Naive thymus-derived CD4-positive, alpha-beta T cell (primary cell): ENCODE data around the gene RANBP1. TPM values are rescaled to one million over a fixed set of nuclear protein-coding genes. Genes with fewer than 3 reads are reported as not detected.
"Not testable (repeated sequence)": the region's sequence is repeated elsewhere in the genome, so short reads cannot be mapped to it uniquely, and the experiment has no call there.

ENCODE experiments used
- ATAC-seq: fragments of 150-1000 bp; cut with Tn5 transposase; 2 replicates; pipeline ENCODE4 v1.10.0; 2021; ENCODE audit warnings: mild to moderate bottlenecking, moderate library complexity
- CTCF ChIA-PET: fragments of 350-600 bp; sonication (Branson Sonifier 250); formaldehyde crosslinking; loops from one replicate; lab custom pipeline; 2021; ENCODE audit warnings: antibody characterized with exemption; lab: Charles Lee
- POLR2A ChIA-PET: fragments of 350-600 bp; sonication (Branson Sonifier 250); formaldehyde crosslinking; loops from one replicate; lab custom pipeline; 2021; ENCODE audit warnings: antibody characterized with exemption, inconsistent platforms; lab: Charles Lee
- DNase-seq, 9 donors: peaks; one replicate each; pipeline versions ENCODE4 v3.0.0 to v3.0.0-alpha.2; 2020 to 2022; ENCODE audit warnings: mixed read lengths in 1 of 9
- H3K27ac ChIP-seq: one replicate; pipeline ENCODE4 v1.7.0; 2013; ENCODE audit warnings: mild to moderate bottlenecking, low read depth, low read length, moderate library complexity
- H3K27me3 ChIP-seq, 2 donors: one replicate each; pipeline ENCODE4 v1.7.0; 2013; ENCODE audit warnings: low read length in 2 of 2, mild to moderate bottlenecking in 2 of 2, moderate library complexity in 2 of 2; ENCODE audit not compliant: control insufficient read depth in 2 of 2, insufficient read depth in 2 of 2
- H3K36me3 ChIP-seq, 3 experiments: 1 replicate in 2 of 3; 2 replicates in 1 of 3; pipeline ENCODE4 v1.7.0; 2013; ENCODE audit warnings: low read length in 3 of 3, mild to moderate bottlenecking in 3 of 3, moderate library complexity in 1 of 3; ENCODE audit not compliant: insufficient read depth in 3 of 3, control insufficient read depth in 2 of 3
- H3K4me1 ChIP-seq, 2 donors: one replicate each; pipeline ENCODE4 v1.7.0; 2013; ENCODE audit warnings: low read length in 2 of 2, mild to moderate bottlenecking in 2 of 2, moderate library complexity in 1 of 2; ENCODE audit not compliant: control insufficient read depth in 2 of 2, insufficient read depth in 2 of 2
- H3K4me3 ChIP-seq: 2 replicates; pipeline ENCODE4 v1.7.0; 2013; ENCODE audit warnings: mild to moderate bottlenecking, low read length
- H3K9me3 ChIP-seq, 3 experiments: 1 replicate in 2 of 3; 2 replicates in 1 of 3; pipeline ENCODE4 v1.7.0; 2013; ENCODE audit warnings: low read length in 3 of 3; ENCODE audit not compliant: control insufficient read depth in 2 of 3
- H3K27ac Mint-ChIP-seq, 9 donors: one replicate each; pipeline ENCODE4 v1.8.0; 2020 to 2022; ENCODE audit warnings: mixed read lengths in 9 of 9, mild to moderate bottlenecking in 8 of 9, moderate library complexity in 5 of 9, inconsistent platforms in 2 of 9
- H3K27me3 Mint-ChIP-seq, 5 donors: one replicate each; pipeline ENCODE4 v1.8.0; 2021 to 2022; ENCODE audit warnings: mixed read lengths in 5 of 5, mild to moderate bottlenecking in 1 of 5
- H3K36me3 Mint-ChIP-seq, 5 donors: one replicate each; pipeline ENCODE4 v1.8.0; 2020 to 2022; ENCODE audit warnings: mixed read lengths in 5 of 5, mild to moderate bottlenecking in 3 of 5, inconsistent platforms in 1 of 5
- H3K4me1 Mint-ChIP-seq, 7 donors: one replicate each; pipeline ENCODE4 v1.8.0; 2020 to 2022; ENCODE audit warnings: mixed read lengths in 7 of 7, mild to moderate bottlenecking in 3 of 7, inconsistent platforms in 1 of 7
- H3K4me3 Mint-ChIP-seq, 10 donors: one replicate each; pipeline ENCODE4 v1.8.0; 2020 to 2022; ENCODE audit warnings: mild to moderate bottlenecking in 10 of 10, mixed read lengths in 10 of 10, moderate library complexity in 6 of 10, inconsistent platforms in 2 of 10
- H3K9me3 Mint-ChIP-seq, 11 donors: one replicate each; pipeline ENCODE4 v1.8.0; 2020 to 2022; ENCODE audit warnings: mixed read lengths in 11 of 11, mild to moderate bottlenecking in 4 of 11, inconsistent platforms in 1 of 11, moderate library complexity in 1 of 11
- intact Hi-C, 2 donors: fragments of 100-400 bp; cut with micrococcal nuclease; formaldehyde crosslinking; loops; one replicate each; pipeline ENCODE4 v1.15.1; 2023
- polyA plus RNA-seq, 2 donors: library from polyadenylated mRNA; unstranded; fragments of 300-500 nt; fragmentation: Illumina TruSeq; gene quantifications; one replicate each; pipeline ENCODE4 v1.2.3, GENCODE V29; 2021
- total RNA-seq, 6 experiments: library from RNA in 5 of 6; stranded (reverse) in 5 of 6; gene quantifications; 1 replicate in 5 of 6; 2 replicates in 1 of 6; pipeline ENCODE4 v1.2.3 and lab custom pipeline; 2021 to 2026

RANBP1 gene
- total and polyA plus RNA-seq, 7 experiments from 2014 or later: 50.4 to 224 (median 75.5) TPM

- peaks cover 0 to 4% (median 0%) of the 10 kb centered on the region in 7 donors for H3K4me1 Mint-ChIP-seq
- Histone ChIP-seq H3K36me3 (no peaks in the 10 kb centered on the region), H3K27ac (no peak overlapping the region), H3K9me3 (peaks cover 0 to 6% (median 0%) of the 10 kb centered on the region in 3 experiments), H3K27me3 (no peaks in the 10 kb centered on the region), H3K4me1 (no peaks in the 10 kb centered on the region), H3K4me3 (no peak overlapping the region)
- H3K36me3 Mint-ChIP-seq: no peaks in the 10 kb centered on the region
- ChIA-PET CTCF (interaction anchor here (0.9 to 1.8 kb wide), 10 partner anchors 29 to 585 kb away, joined by 3 to 7 read pairs (median 4); no protein-coding TSS in a partner anchor), POLR2A (interaction anchor here (0.6 to 1.0 kb wide), 2 partner anchors 47 to 141 kb away, joined by 3 to 4 read pairs; no protein-coding TSS in a partner anchor)
- no peak overlapping the region for H3K4me3 Mint-ChIP-seq
- H3K9me3 Mint-ChIP-seq: no peaks in the 10 kb centered on the region
- H3K27ac Mint-ChIP-seq: no peak overlapping the region
- intact Hi-C loops: loop anchor here (1.0 to 5.0 kb wide), 6 partner anchors 81 to 300 kb away; partner anchors contain the start of gene RTN4R (in 2 of the 2)
- H3K27me3 Mint-ChIP-seq: peaks cover 0 to 7% (median 0%) of the 10 kb centered on the region in 5 donors
- ATAC-seq (no peak), DNase-seq (no peak)
Measured at GRCh38 chr22:20157430-20158183, 41.7 kb downstream of the RANBP1 start.

- CTCF ChIA-PET: no interaction called here
- intact Hi-C loops: loop anchor here in 1 of 2 donors (5.0 kb wide), 1 partner anchor 299 kb away; no protein-coding TSS in a partner anchor
- no peaks in the 10 kb centered on the region for H3K27me3 ChIP-seq
Measured at GRCh38 chr22:20158391-20159036, 42.6 kb downstream of the RANBP1 start.

GRCh38 chr22:20159076-20159475, 43.2 kb downstream of the RANBP1 start:
- ChIA-PET CTCF (interaction anchor here (0.7 kb wide), 1 partner anchor 125 kb away, joined by 3 read pairs; no protein-coding TSS in a partner anchor), POLR2A (no interaction called here)
- intact Hi-C loops: loop anchor here in 1 of 2 donors (5.0 kb wide), 1 partner anchor 298 kb away; no protein-coding TSS in a partner anchor
- Mint-ChIP-seq H3K9me3 (peaks cover 0 to 1% (median 0%) of the 10 kb centered on the region in 11 donors), H3K27me3 (peaks cover 0 to 7% (median 0%) of the 10 kb centered on the region in 5 donors), H3K36me3 (no peaks in the 10 kb centered on the region), H3K4me3 (no peak overlapping the region), H3K4me1 (peaks cover 0 to 4% (median 0%) of the 10 kb centered on the region in 7 donors), H3K27ac (no peak overlapping the region)
- no peaks in the 10 kb centered on the region for H3K27me3 ChIP-seq
- H3K36me3 ChIP-seq: no peaks in the 10 kb centered on the region
- H3K27ac ChIP-seq: no peak overlapping the region
- H3K9me3 ChIP-seq: peaks cover 0 to 6% (median 0%) of the 10 kb centered on the region in 3 experiments
- H3K4me3 ChIP-seq: no peak overlapping the region
- no peak for DNase-seq
- H3K4me1 ChIP-seq: no peaks in the 10 kb centered on the region
- no peak for ATAC-seq

More at GRCh38 chr22:20158391-20159036, 42.6 kb downstream of the RANBP1 start:
- no peak for DNase-seq
- H3K36me3 ChIP-seq: no peaks in the 10 kb centered on the region
- peaks cover 0 to 4% (median 0%) of the 10 kb centered on the region in 7 donors for H3K4me1 Mint-ChIP-seq
- no peak overlapping the region for H3K27ac ChIP-seq
- H3K4me3 ChIP-seq: no peak overlapping the region
- H3K9me3 ChIP-seq: peaks cover 0 to 6% (median 0%) of the 10 kb centered on the region in 3 experiments
- no peaks in the 10 kb centered on the region for H3K9me3 Mint-ChIP-seq
- POLR2A ChIA-PET: no interaction called here
- no peaks in the 10 kb centered on the region for H3K36me3 Mint-ChIP-seq
- no peak for ATAC-seq
- no peaks in the 10 kb centered on the region for H3K4me1 ChIP-seq
- H3K27me3 Mint-ChIP-seq: peaks cover 0 to 7% (median 0%) of the 10 kb centered on the region in 5 donors
- H3K4me3 Mint-ChIP-seq: no peak overlapping the region
- no peak overlapping the region for H3K27ac Mint-ChIP-seq

- H3K27me3 Mint-ChIP-seq, H3K4me1 ChIP-seq, H3K36me3 Mint-ChIP-seq, H3K4me3 ChIP-seq, H3K36me3 ChIP-seq, H3K4me1 Mint-ChIP-seq, POLR2A ChIA-PET, H3K27ac ChIP-seq, H3K27ac Mint-ChIP-seq, H3K9me3 ChIP-seq, ATAC-seq, H3K9me3 Mint-ChIP-seq, DNase-seq, H3K4me3 Mint-ChIP-seq, H3K27me3 ChIP-seq: not testable (repeated sequence)
- intact Hi-C loops: loop anchor here in 1 of 2 donors (5.0 kb wide), 1 partner anchor 298 kb away; no protein-coding TSS in a partner anchor
- CTCF ChIA-PET: interaction anchor here (0.7 kb wide), 1 partner anchor 124 kb away, joined by 3 read pairs; no protein-coding TSS in a partner anchor
Measured at GRCh38 chr22:20159531-20159930, 43.6 kb downstream of the RANBP1 start.

- no peak overlapping the region for H3K4me3 Mint-ChIP-seq
Measured at GRCh38 chr22:20160041-20160440, 44.1 kb downstream of the RANBP1 start.

GRCh38 chr22:20164863-20165262, 49.0 kb downstream of the RANBP1 start:
- no peak overlapping the region for H3K27ac Mint-ChIP-seq
- no peaks in the 10 kb centered on the region for H3K4me1 Mint-ChIP-seq
- Histone ChIP-seq H3K36me3 (no peaks in the 10 kb centered on the region), H3K27me3 (no peaks in the 10 kb centered on the region), H3K27ac (no peak overlapping the region), H3K9me3 (peaks cover 0 to 6% (median 0%) of the 10 kb centered on the region in 3 experiments), H3K4me1 (no peaks in the 10 kb centered on the region), H3K4me3 (no peak overlapping the region)
- POLR2A ChIA-PET: no interaction called here
- H3K27me3 Mint-ChIP-seq: no peaks in the 10 kb centered on the region
- ATAC-seq (no peak), DNase-seq (no peak)
- no peak overlapping the region for H3K4me3 Mint-ChIP-seq
- intact Hi-C loops: no loop called here
- H3K9me3 Mint-ChIP-seq: peaks cover 0 to 5% (median 0%) of the 10 kb centered on the region in 11 donors
- H3K36me3 Mint-ChIP-seq: peaks cover 0 to 3% (median 0%) of the 10 kb centered on the region in 5 donors
- CTCF ChIA-PET: no interaction called here

More at GRCh38 chr22:20160041-20160440, 44.1 kb downstream of the RANBP1 start:
- Histone ChIP-seq H3K27ac (no peak overlapping the region), H3K4me1 (no peaks in the 10 kb centered on the region), H3K4me3 (no peak overlapping the region), H3K9me3 (peaks cover 0 to 6% (median 0%) of the 10 kb centered on the region in 3 experiments), H3K27me3 (no peaks in the 10 kb centered on the region), H3K36me3 (no peaks in the 10 kb centered on the region)
- peaks cover 0 to 4% (median 0%) of the 10 kb centered on the region in 7 donors for H3K4me1 Mint-ChIP-seq
- ChIA-PET POLR2A (no interaction called here), CTCF (no interaction called here)
- intact Hi-C loops: no loop called here
- ATAC-seq (no peak), DNase-seq (no peak)
- peaks cover 0 to 7% (median 0%) of the 10 kb centered on the region in 5 donors for H3K27me3 Mint-ChIP-seq
- peaks cover 0 to 5% (median 0%) of the 10 kb centered on the region in 11 donors for H3K9me3 Mint-ChIP-seq
- H3K27ac Mint-ChIP-seq: no peak overlapping the region
- H3K36me3 Mint-ChIP-seq: peaks cover 0 to 3% (median 0%) of the 10 kb centered on the region in 5 donors
